ENCODE data around the gene LIMD2. TPM values are rescaled to one million over a fixed set of nuclear protein-coding genes. Genes with fewer than 3 reads are reported as not detected.

The LIMD2 gene
- total and polyA plus RNA-seq, 2 donors (not counting 1 experiment from before 2014, with no cell fraction given) = 2.9 to 3.1 TPM

- H3K4me3 ChIP-seq (replicated peaks in 1 of 4; ENCODE audit: control extremely low read depth in 1 of 4, insufficient read depth in 1 of 4, low read depth in 3 of 4, low read length in 4 of 4) = no peak overlapping the region
- H3K9me3 ChIP-seq (ENCODE audit: control insufficient read depth, insufficient read depth, low read depth, low read length) = no peaks in the 10 kb centered on the region
- no peak overlapping the region for H2AFZ ChIP-seq (ENCODE audit: low read length)
- H3K79me2 ChIP-seq (ENCODE audit: control insufficient read depth, insufficient read depth, low read length) = no peaks in the 10 kb centered on the region
- H3K4me1 ChIP-seq (ENCODE audit: control insufficient read depth, extremely low read depth, insufficient read depth, low read length) = no peaks in the 10 kb centered on the region
- H3K9ac ChIP-seq (ENCODE audit: insufficient read depth, low read length) = no peak overlapping the region
- no peak overlapping the region for H3K27ac ChIP-seq (ENCODE audit: insufficient read depth, low read length)
- no peaks in the 10 kb centered on the region for H3K36me3 ChIP-seq (ENCODE audit: control insufficient read depth, insufficient read depth, low read length)
- no peak for TF ChIP-seq EZH2 (IDR thresholded peaks at IDR 0.05; ENCODE audit: low read length, missing control alignments)
- TF ChIP-seq, protein P1, sequence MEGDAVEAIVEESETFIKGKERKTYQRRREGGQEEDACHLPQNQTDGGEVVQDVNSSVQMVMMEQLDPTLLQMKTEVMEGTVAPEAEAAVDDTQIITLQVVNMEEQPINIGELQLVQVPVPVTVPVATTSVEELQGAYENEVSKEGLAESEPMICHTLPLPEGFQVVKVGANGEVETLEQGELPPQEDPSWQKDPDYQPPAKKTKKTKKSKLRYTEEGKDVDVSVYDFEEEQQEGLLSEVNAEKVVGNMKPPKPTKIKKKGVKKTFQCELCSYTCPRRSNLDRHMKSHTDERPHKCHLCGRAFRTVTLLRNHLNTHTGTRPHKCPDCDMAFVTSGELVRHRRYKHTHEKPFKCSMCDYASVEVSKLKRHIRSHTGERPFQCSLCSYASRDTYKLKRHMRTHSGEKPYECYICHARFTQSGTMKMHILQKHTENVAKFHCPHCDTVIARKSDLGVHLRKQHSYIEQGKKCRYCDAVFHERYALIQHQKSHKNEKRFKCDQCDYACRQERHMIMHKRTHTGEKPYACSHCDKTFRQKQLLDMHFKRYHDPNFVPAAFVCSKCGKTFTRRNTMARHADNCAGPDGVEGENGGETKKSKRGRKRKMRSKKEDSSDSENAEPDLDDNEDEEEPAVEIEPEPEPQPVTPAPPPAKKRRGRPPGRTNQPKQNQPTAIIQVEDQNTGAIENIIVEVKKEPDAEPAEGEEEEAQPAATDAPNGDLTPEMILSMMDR (conservative IDR thresholded peaks at IDR 0.05 in 1 of 2, IDR thresholded peaks at IDR 0.05 in 1 of 2; ENCODE audit: low read depth in 1 of 2, low read length in 2 of 2) = no peak
- DNase-seq (ENCODE audit: low read depth in 2 of 2) = no peak
- no peak overlapping the region for H3K4me2 ChIP-seq (ENCODE audit: extremely low read depth, insufficient read depth, low read length)
- no peaks in the 10 kb centered on the region for H4K20me1 ChIP-seq (ENCODE audit: control insufficient read depth, extremely low read depth, insufficient read depth, low read length)
- H3K27me3 ChIP-seq (ENCODE audit: control insufficient read depth, insufficient read depth, low read length) = no peaks in the 10 kb centered on the region
These were observed 17.5 kb downstream of the LIMD2 start for GRCh38 chr17:63682441-63682840.

- no peak overlapping the region for H3K4me2 ChIP-seq (ENCODE audit: extremely low read depth, insufficient read depth, low read length)
- DNase-seq (ENCODE audit: low read depth in 2 of 2) = no peak
- H4K20me1 ChIP-seq (ENCODE audit: control insufficient read depth, extremely low read depth, insufficient read depth, low read length) = no peaks in the 10 kb centered on the region
- no peak overlapping the region for H3K9ac ChIP-seq (ENCODE audit: insufficient read depth, low read length)
- no peak overlapping the region for H2AFZ ChIP-seq (ENCODE audit: low read length)
- no peaks in the 10 kb centered on the region for H3K9me3 ChIP-seq (ENCODE audit: control insufficient read depth, insufficient read depth, low read depth, low read length)
- H3K79me2 ChIP-seq (ENCODE audit: control insufficient read depth, insufficient read depth, low read length) = no peaks in the 10 kb centered on the region
- H3K4me1 ChIP-seq (ENCODE audit: control insufficient read depth, extremely low read depth, insufficient read depth, low read length) = no peaks in the 10 kb centered on the region
- no peaks in the 10 kb centered on the region for H3K36me3 ChIP-seq (ENCODE audit: control insufficient read depth, insufficient read depth, low read length)
- H3K27ac ChIP-seq (ENCODE audit: insufficient read depth, low read length) = no peak overlapping the region
- no peaks in the 10 kb centered on the region for H3K27me3 ChIP-seq (ENCODE audit: control insufficient read depth, insufficient read depth, low read length)
- TF ChIP-seq, protein P1 (conservative IDR thresholded peaks at IDR 0.05 in 1 of 2, IDR thresholded peaks at IDR 0.05 in 1 of 2; ENCODE audit: low read depth in 1 of 2, low read length in 2 of 2) = no peak
- TF ChIP-seq EZH2 (IDR thresholded peaks at IDR 0.05; ENCODE audit: low read length, missing control alignments) = no peak
- H3K4me3 ChIP-seq (replicated peaks in 1 of 4; ENCODE audit: control extremely low read depth in 1 of 4, insufficient read depth in 1 of 4, low read depth in 3 of 4, low read length in 4 of 4) = no peak overlapping the region
These were observed 18.4 kb downstream of the LIMD2 start for GRCh38 chr17:63681530-63681929.

GRCh38 chr17:63680700-63681099 lies 19.2 kb downstream of the LIMD2 start:
- no peak overlapping the region for H3K27ac ChIP-seq (ENCODE audit: insufficient read depth, low read length)
- no peak overlapping the region for H3K4me2 ChIP-seq (ENCODE audit: extremely low read depth, insufficient read depth, low read length)
- no peaks in the 10 kb centered on the region for H4K20me1 ChIP-seq (ENCODE audit: control insufficient read depth, extremely low read depth, insufficient read depth, low read length)
- no peak overlapping the region for H3K9ac ChIP-seq (ENCODE audit: insufficient read depth, low read length)
- peaks cover 5% of the 10 kb centered on the region for H3K4me1 ChIP-seq (ENCODE audit: control insufficient read depth, extremely low read depth, insufficient read depth, low read length)
- no peaks in the 10 kb centered on the region for H3K9me3 ChIP-seq (ENCODE audit: control insufficient read depth, insufficient read depth, low read depth, low read length)
- H2AFZ ChIP-seq (ENCODE audit: low read length) = no peak overlapping the region
- H3K36me3 ChIP-seq (ENCODE audit: control insufficient read depth, insufficient read depth, low read length) = no peaks in the 10 kb centered on the region
- H3K27me3 ChIP-seq (ENCODE audit: control insufficient read depth, insufficient read depth, low read length) = no peaks in the 10 kb centered on the region
- H3K79me2 ChIP-seq (ENCODE audit: control insufficient read depth, insufficient read depth, low read length) = no peaks in the 10 kb centered on the region
- no peak for TF ChIP-seq EZH2 (IDR thresholded peaks at IDR 0.05; ENCODE audit: low read length, missing control alignments)
- TF ChIP-seq, protein P1 (conservative IDR thresholded peaks at IDR 0.05 in 1 of 2, IDR thresholded peaks at IDR 0.05 in 1 of 2; ENCODE audit: low read depth in 1 of 2, low read length in 2 of 2) = no peak
- DNase-seq (ENCODE audit: low read depth in 2 of 2) = no peak
- H3K4me3 ChIP-seq (replicated peaks in 1 of 4; ENCODE audit: control extremely low read depth in 1 of 4, insufficient read depth in 1 of 4, low read depth in 3 of 4, low read length in 4 of 4) = no peak overlapping the region

Measured in fibroblast of lung (primary cell).